ENCODE results near the gene CYP2E1. TPM values are rescaled to one million over a fixed set of nuclear protein-coding genes. Genes with fewer than 3 reads are reported as not detected.

Gene CYP2E1
- total RNA-seq, 1 experiment from 2014 or later = 0.13 TPM

GRCh38 chr10:133488354-133488753, 38.8 kb upstream of the CYP2E1 start:
- Mint-ChIP-seq H3K4me1 (no peaks in the 10 kb centered on the region), H3K9me3 (peaks cover 83 to 92% of the 10 kb centered on the region in 2 experiments), H3K27me3 (ENCODE audit: low read depth) (no peaks in the 10 kb centered on the region; the same call in none of the 2 replicates), H3K36me3 (ENCODE audit: insufficient read depth in 1 of 3, low read depth in 3 of 3) (peaks cover 0 to 22% (median 2%) of the 10 kb centered on the region in 3 experiments; a peak in 4 of 7 replicates), H3K4me3 (no peak overlapping the region), H3K27ac (no peak overlapping the region)
- H3K18ac ChIP-seq (ENCODE audit: insufficient read length, low read depth, low read length) = no peak overlapping the region
- H2AFZ ChIP-seq (ENCODE audit: low read length) = no peak overlapping the region
- H3T11ph ChIP-seq (ENCODE audit: low read length) = no peak overlapping the region
- no peak overlapping the region for H4K5ac ChIP-seq (ENCODE audit: insufficient read length, low read depth, low read length)
- H3K4me2 ChIP-seq (ENCODE audit: insufficient read depth, insufficient read length, low read length) = no peak overlapping the region
- no peak overlapping the region for H3K9ac ChIP-seq (ENCODE audit: extremely low read depth, insufficient read length, low read length)
- H2AK5ac ChIP-seq (ENCODE audit: insufficient read length, low read length) = no peak overlapping the region
- H3K4ac ChIP-seq (ENCODE audit: low read depth, low read length) = no peak overlapping the region
- H2BK20ac ChIP-seq (ENCODE audit: low read depth, low read length, poor library complexity, severe bottlenecking) = no peak overlapping the region
- no peak overlapping the region for H3K27ac ChIP-seq (ENCODE audit: insufficient read length, low read depth, low read length)
- no peak overlapping the region for H3K23ac ChIP-seq (ENCODE audit: insufficient read length, low read depth, low read length)
- no peaks in the 10 kb centered on the region for H3K4me1 ChIP-seq (ENCODE audit: insufficient read depth, low read length)
- no peak for DNase-seq
- H3K9me3 ChIP-seq (ENCODE audit: control insufficient read depth, low read depth, low read length) = peaks cover 48% of the 10 kb centered on the region
- H3K79me1 ChIP-seq (ENCODE audit: insufficient read depth, low read depth, low read length, poor library complexity, severe bottlenecking) = no peaks in the 10 kb centered on the region
- H2BK15ac ChIP-seq (ENCODE audit: low read depth, low read length) = no peak overlapping the region
- H3K79me2 ChIP-seq (ENCODE audit: insufficient read depth, low read length) = no peaks in the 10 kb centered on the region
- H3K14ac ChIP-seq (ENCODE audit: insufficient read depth, low read length) = no peak overlapping the region
- no peaks in the 10 kb centered on the region for H4K20me1 ChIP-seq (ENCODE audit: control insufficient read depth, insufficient read depth, insufficient read length)
- no peak overlapping the region for H2BK120ac ChIP-seq (ENCODE audit: low read depth, low read length, poor library complexity, severe bottlenecking)
- no peak overlapping the region for H3K56ac ChIP-seq (ENCODE audit: insufficient read length, low read depth, low read length)
- TF ChIP-seq CTCF (conservative IDR thresholded peaks at IDR 0.05) = no peak
- H3K27me3 ChIP-seq (ENCODE audit: insufficient read depth, low read length) = no peaks in the 10 kb centered on the region
- no peak overlapping the region for H4K8ac ChIP-seq (replicated peaks; ENCODE audit: insufficient read length, low read depth, low read length)
- H4K91ac ChIP-seq (ENCODE audit: insufficient read length, low read depth, low read length) = no peak overlapping the region
- no peak overlapping the region for H2BK5ac ChIP-seq (ENCODE audit: insufficient read length, low read length)
- no peak overlapping the region for H2BK12ac ChIP-seq (ENCODE audit: insufficient read length, low read depth, low read length)
- H3K23me2 ChIP-seq (ENCODE audit: insufficient read length, low read depth, low read length, poor library complexity, severe bottlenecking) = no peaks in the 10 kb centered on the region
